Activated CD8-positive, alpha-beta T cell treated with anti-CD3 and anti-CD28 coated beads for 36 hours (primary cell): ENCODE data around the gene PWWP2A. TPM values are rescaled to one million over a fixed set of nuclear protein-coding genes. Genes with fewer than 3 reads are reported as not detected.

Experiments used
- ATAC-seq: fragments of 200-7000 bp; cut with Tn5 transposase; one replicate; pipeline ENCODE4 v1.10.0; 2021; ENCODE audit warnings: mild to moderate bottlenecking, moderate library complexity
- CTCF ChIA-PET: fragments of 350-600 bp; sonication (Branson Sonifier 250); formaldehyde crosslinking; loops from one replicate; lab custom pipeline; 2021; ENCODE audit warnings: antibody characterized with exemption; lab: Charles Lee
- POLR2A ChIA-PET: fragments of 350-600 bp; sonication (Branson Sonifier 250); formaldehyde crosslinking; loops from one replicate; lab custom pipeline; 2021; ENCODE audit warnings: antibody characterized with exemption; lab: Charles Lee
- DNase-seq: peaks from one replicate; pipeline ENCODE4 v3.0.0-alpha.2; 2020
- H3K27ac Mint-ChIP-seq: one replicate; pipeline ENCODE4 v1.8.0; 2021; ENCODE audit warnings: mild to moderate bottlenecking, mixed read lengths
- H3K27me3 Mint-ChIP-seq: one replicate; pipeline ENCODE4 v1.8.0; 2021; ENCODE audit warnings: mixed read lengths
- H3K36me3 Mint-ChIP-seq: one replicate; pipeline ENCODE4 v1.8.0; 2021; ENCODE audit warnings: low read depth, mixed read lengths
- H3K4me1 Mint-ChIP-seq: one replicate; pipeline ENCODE4 v1.8.0; 2021; ENCODE audit warnings: low read depth, mixed read lengths
- H3K4me3 Mint-ChIP-seq: one replicate; pipeline ENCODE4 v1.8.0; 2021; ENCODE audit warnings: mild to moderate bottlenecking, moderate library complexity, mixed read lengths
- H3K9me3 Mint-ChIP-seq: one replicate; pipeline ENCODE4 v1.8.0; 2021; ENCODE audit warnings: mixed read lengths
- CTCF ChIP-seq: fragments of 200-600 bp; IDR thresholded peaks from one replicate; pipeline ENCODE4 v1.8.0; 2022; ENCODE audit warnings: antibody characterized with exemption, mild to moderate bottlenecking
- intact Hi-C: fragments of 100-400 bp; cut with micrococcal nuclease; formaldehyde crosslinking; loops from one replicate; pipeline ENCODE4 v1.10.0; 2022
- total RNA-seq, 2 experiments: library from RNA; stranded (reverse); gene quantifications; one replicate each; pipeline ENCODE4 v1.2.3, GENCODE V29; 2021

PWWP2A gene
- total RNA-seq, 2 experiments from 2014 or later, result 16.0 to 17.5 TPM

GRCh38 chr5:160092514-160092913 is 26.7 kb downstream of the PWWP2A start:
- Mint-ChIP-seq H3K36me3 (peaks cover 27% of the 10 kb centered on the region), H3K4me3 (no peak overlapping the region), H3K9me3 (no peaks in the 10 kb centered on the region), H3K4me1 (peaks cover 12% of the 10 kb centered on the region), H3K27me3 (no peaks in the 10 kb centered on the region), H3K27ac (no peak overlapping the region)
- ChIA-PET CTCF (interaction anchor here (2.2 to 3.6 kb wide), 2 partner anchors 12 to 71 kb away, joined by 6 to 11 read pairs; no protein-coding TSS in a partner anchor), POLR2A (interaction anchor here (0.6 kb wide), 1 partner anchor 19 kb away, joined by 3 read pairs; no protein-coding TSS in a partner anchor)
- intact Hi-C loops, result no loop called here
- ATAC-seq (no peak), DNase-seq (no peak)
- no peak for TF ChIP-seq CTCF

- ChIA-PET POLR2A (interaction anchor here (0.5 kb wide), 1 partner anchor 36 kb away, joined by 3 read pairs; no protein-coding TSS in a partner anchor), CTCF (interaction anchor here (3.6 kb wide), 1 partner anchor 9 kb away, joined by 11 read pairs; no protein-coding TSS in a partner anchor)
- ATAC-seq (no peak), DNase-seq (no peak)
- Mint-ChIP-seq H3K36me3 (peaks cover 25% of the 10 kb centered on the region), H3K9me3 (no peaks in the 10 kb centered on the region), H3K27me3 (no peaks in the 10 kb centered on the region), H3K4me1 (peaks cover 12% of the 10 kb centered on the region), H3K4me3 (no peak overlapping the region), H3K27ac (no peak overlapping the region)
- no peak for TF ChIP-seq CTCF
- intact Hi-C loops, result no loop called here
Observed at GRCh38 chr5:160090059-160090458, 29.2 kb downstream of the PWWP2A start.

GRCh38 chr5:160089531-160089930 is 29.7 kb downstream of the PWWP2A start:
- no peak overlapping the region for H3K27ac Mint-ChIP-seq
- CTCF ChIA-PET, result interaction anchor here (3.6 kb wide), 1 partner anchor 9 kb away, joined by 11 read pairs; no protein-coding TSS in a partner anchor

GRCh38 chr5:160088805-160089204 is 30.4 kb downstream of the PWWP2A start:
- no peak overlapping the region for H3K4me3 Mint-ChIP-seq
- H3K4me1 Mint-ChIP-seq, result peaks cover 12% of the 10 kb centered on the region
- no peak for DNase-seq
- no peak overlapping the region for H3K27ac Mint-ChIP-seq
- peaks cover 21% of the 10 kb centered on the region for H3K36me3 Mint-ChIP-seq
- intact Hi-C loops, result no loop called here
- CTCF ChIA-PET, result interaction anchor here (1.0 kb wide), 1 partner anchor 67 kb away, joined by 4 read pairs; no protein-coding TSS in a partner anchor
- H3K27me3 Mint-ChIP-seq, result no peaks in the 10 kb centered on the region
- no peak for TF ChIP-seq CTCF
- ATAC-seq, result no peak
- no peaks in the 10 kb centered on the region for H3K9me3 Mint-ChIP-seq
- POLR2A ChIA-PET, result no interaction called here

More at GRCh38 chr5:160089531-160089930, 29.7 kb downstream of the PWWP2A start:
- H3K4me1 Mint-ChIP-seq, result peaks cover 12% of the 10 kb centered on the region
- intact Hi-C loops, result no loop called here
- H3K9me3 Mint-ChIP-seq, result no peaks in the 10 kb centered on the region
- TF ChIP-seq CTCF, result no peak
- ATAC-seq (no peak), DNase-seq (no peak)
- H3K4me3 Mint-ChIP-seq, result no peak overlapping the region
- H3K36me3 Mint-ChIP-seq, result peaks cover 25% of the 10 kb centered on the region
- H3K27me3 Mint-ChIP-seq, result no peaks in the 10 kb centered on the region
- POLR2A ChIA-PET, result no interaction called here

GRCh38 chr5:160087199-160087598 is 32.1 kb downstream of the PWWP2A start:
- peaks cover 2% of the 10 kb centered on the region for H3K4me1 Mint-ChIP-seq
- CTCF ChIA-PET, result no interaction called here

More at GRCh38 chr5:160087199-160087598, 32.1 kb downstream of the PWWP2A start:
- ATAC-seq, result no peak
- no peaks in the 10 kb centered on the region for H3K9me3 Mint-ChIP-seq
- H3K27me3 Mint-ChIP-seq, result no peaks in the 10 kb centered on the region
- H3K27ac Mint-ChIP-seq, result no peak overlapping the region
- intact Hi-C loops, result no loop called here
- POLR2A ChIA-PET, result no interaction called here
- DNase-seq, result no peak
- no peak for TF ChIP-seq CTCF
- H3K4me3 Mint-ChIP-seq, result no peak overlapping the region
- H3K36me3 Mint-ChIP-seq, result peaks cover 8% of the 10 kb centered on the region
